Natural killer cell (primary cell): ENCODE data around the gene RUNX3. TPM values are rescaled to one million over a fixed set of nuclear protein-coding genes. Genes with fewer than 3 reads are reported as not detected.

ENCODE experiments used
- ATAC-seq, 3 donors: fragments of 150-1000 bp in 2 of 3; fragments of 200-7000 bp in 1 of 3; cut with Tn5 transposase; 1 replicate in 1 of 3; 2 replicates in 2 of 3; pipeline ENCODE4 v1.10.0; 2021; ENCODE audit warnings: mild to moderate bottlenecking in 2 of 3, moderate library complexity in 2 of 3
- DNase-seq, 2 donors: peaks; one replicate each; pipeline versions ENCODE4 v3.0.0 to v3.0.0-alpha.2; 2013 to 2021; ENCODE audit warnings: mixed read lengths in 1 of 2
- H3K27ac ChIP-seq: one replicate; pipeline ENCODE4 v1.5.1; 2013; ENCODE audit warnings: mild to moderate bottlenecking, low read length
- H3K27me3 ChIP-seq: one replicate; pipeline ENCODE4 v1.6.1; 2013; ENCODE audit warnings: low read length; ENCODE audit not compliant: control insufficient read depth, insufficient read depth
- H3K36me3 ChIP-seq: one replicate; pipeline ENCODE4 v1.6.1; 2013; ENCODE audit warnings: low read length; ENCODE audit not compliant: control insufficient read depth, insufficient read depth
- H3K4me1 ChIP-seq: one replicate; pipeline ENCODE4 v1.6.1; 2013; ENCODE audit warnings: low read length; ENCODE audit not compliant: control insufficient read depth, insufficient read depth
- H3K4me3 ChIP-seq: one replicate; pipeline ENCODE4 v1.5.1; 2013; ENCODE audit warnings: low read length
- H3K9me3 ChIP-seq: one replicate; pipeline ENCODE4 v1.6.1; 2013; ENCODE audit warnings: low read length; ENCODE audit not compliant: control insufficient read depth, insufficient read depth
- H3K27ac Mint-ChIP-seq, 2 donors: one replicate each; pipeline ENCODE4 v1.8.0; 2022; ENCODE audit warnings: mild to moderate bottlenecking in 2 of 2, mixed read lengths in 2 of 2, moderate library complexity in 1 of 2
- H3K27me3 Mint-ChIP-seq, 2 donors: one replicate each; pipeline ENCODE4 v1.8.0; 2022; ENCODE audit warnings: low read depth in 2 of 2, mixed read lengths in 2 of 2
- H3K36me3 Mint-ChIP-seq: one replicate; pipeline ENCODE4 v1.8.0; 2022; ENCODE audit warnings: mixed read lengths
- H3K4me1 Mint-ChIP-seq, 2 donors: one replicate each; pipeline ENCODE4 v1.8.0; 2022; ENCODE audit warnings: mixed read lengths in 2 of 2
- H3K4me3 Mint-ChIP-seq: one replicate; pipeline ENCODE4 v1.8.0; 2022; ENCODE audit warnings: mild to moderate bottlenecking, moderate library complexity, mixed read lengths
- H3K9me3 Mint-ChIP-seq, 2 donors: one replicate each; pipeline ENCODE4 v1.8.0; 2022; ENCODE audit warnings: mixed read lengths in 2 of 2
- CTCF ChIP-seq: fragments of 200-600 bp; IDR thresholded peaks from one replicate; pipeline ENCODE4 v1.8.0; 2022; ENCODE audit warnings: antibody characterized with exemption
- WGBS: methylation state at CpG from one replicate; pipeline ENCODE4 v1.1.7; 2013; ENCODE audit warnings: missing lambda C conversion rate; ENCODE audit not compliant: insufficient coverage; 5-methylcytosine and 5-hydroxymethylcytosine counted together
- intact Hi-C: fragments of 100-400 bp; cut with micrococcal nuclease; formaldehyde crosslinking; loops from one replicate; pipeline ENCODE4 v1.14.2; 2022
- total RNA-seq, 4 donors: library from RNA; stranded (reverse); fragments of 120-200 nt in 1 of 4; gene quantifications; one replicate each; pipeline versions ENCODE4 v1.2.3 to v1.2.4, GENCODE V29; 2013 to 2022

The RUNX3 gene
- total RNA-seq, 3 donors from 2014 or later (not counting 1 experiment from before 2014, with no cell fraction given), result 537 to 630 (median 601) TPM

GRCh38 chr1:24944318-24944717, 14.2 kb upstream of the RUNX3 start:
- Mint-ChIP-seq H3K27me3 (peaks cover 22 to 25% of the 10 kb centered on the region in 2 donors), H3K4me3 (no peak overlapping the region), H3K4me1 (peaks cover 0 to 18% of the 10 kb centered on the region in 2 donors), H3K36me3 (no peaks in the 10 kb centered on the region), H3K27ac (no peak overlapping the region), H3K9me3 (no peaks in the 10 kb centered on the region)
- Histone ChIP-seq H3K27me3 (no peaks in the 10 kb centered on the region), H3K4me1 (peaks cover 19% of the 10 kb centered on the region), H3K9me3 (no peaks in the 10 kb centered on the region), H3K4me3 (no peak overlapping the region), H3K36me3 (no peaks in the 10 kb centered on the region), H3K27ac (no peak overlapping the region)
- intact Hi-C loops, result no loop called here
- no peak for TF ChIP-seq CTCF
- no peak for DNase-seq
- 98% methylated on average over 3 of the region's 3 CpGs for WGBS
- no peak for ATAC-seq

GRCh38 chr1:24942789-24943188, 12.7 kb upstream of the RUNX3 start:
- ATAC-seq (no peak), DNase-seq (no peak)
- intact Hi-C loops, result no loop called here
- H3K36me3 ChIP-seq, result no peaks in the 10 kb centered on the region
- Mint-ChIP-seq H3K4me3 (no peak overlapping the region), H3K9me3 (no peaks in the 10 kb centered on the region), H3K27ac (no peak overlapping the region), H3K36me3 (no peaks in the 10 kb centered on the region), H3K27me3 (peaks cover 20 to 23% of the 10 kb centered on the region in 2 donors), H3K4me1 (peaks cover 0 to 12% of the 10 kb centered on the region in 2 donors)
- no peaks in the 10 kb centered on the region for H3K27me3 ChIP-seq
- peaks cover 10% of the 10 kb centered on the region for H3K4me1 ChIP-seq
- H3K27ac ChIP-seq, result no peak overlapping the region
- no peak overlapping the region for H3K4me3 ChIP-seq
- H3K9me3 ChIP-seq, result no peaks in the 10 kb centered on the region
- no peak for TF ChIP-seq CTCF
- WGBS, result 99% methylated on average over 19 of the region's 19 CpGs

GRCh38 chr1:24941564-24941963, 11.5 kb upstream of the RUNX3 start:
- no peak overlapping the region for H3K4me3 ChIP-seq

More at GRCh38 chr1:24941564-24941963, 11.5 kb upstream of the RUNX3 start:
- Mint-ChIP-seq H3K9me3 (no peaks in the 10 kb centered on the region), H3K27me3 (peaks cover 16 to 18% of the 10 kb centered on the region in 2 donors), H3K4me1 (peaks cover 0 to 11% of the 10 kb centered on the region in 2 donors), H3K27ac (no peak overlapping the region), H3K4me3 (no peak overlapping the region), H3K36me3 (no peaks in the 10 kb centered on the region)
- ATAC-seq (no peak), DNase-seq (no peak)
- Histone ChIP-seq H3K36me3 (peaks cover 3% of the 10 kb centered on the region), H3K4me1 (no peaks in the 10 kb centered on the region), H3K9me3 (no peaks in the 10 kb centered on the region), H3K27ac (no peak overlapping the region), H3K27me3 (no peaks in the 10 kb centered on the region)
- no peak for TF ChIP-seq CTCF
- 89% methylated on average over 4 of the region's 4 CpGs for WGBS
- intact Hi-C loops, result no loop called here
